C4-2B (cell line): ENCODE data around the gene TRIP10.

Experiments used
- ZFX ChIP-seq: fragments of 450-650 bp; IDR thresholded peaks from 2 replicates; pipeline ENCODE4 v1.6.1; 2017
- TF ChIP-seq, protein P1 (sequence below): fragments of 450-650 bp; conservative IDR thresholded peaks from 2 replicates; pipeline ENCODE4 v1.5.1; 2017; ENCODE audit warnings: mild to moderate bottlenecking

DNA sequence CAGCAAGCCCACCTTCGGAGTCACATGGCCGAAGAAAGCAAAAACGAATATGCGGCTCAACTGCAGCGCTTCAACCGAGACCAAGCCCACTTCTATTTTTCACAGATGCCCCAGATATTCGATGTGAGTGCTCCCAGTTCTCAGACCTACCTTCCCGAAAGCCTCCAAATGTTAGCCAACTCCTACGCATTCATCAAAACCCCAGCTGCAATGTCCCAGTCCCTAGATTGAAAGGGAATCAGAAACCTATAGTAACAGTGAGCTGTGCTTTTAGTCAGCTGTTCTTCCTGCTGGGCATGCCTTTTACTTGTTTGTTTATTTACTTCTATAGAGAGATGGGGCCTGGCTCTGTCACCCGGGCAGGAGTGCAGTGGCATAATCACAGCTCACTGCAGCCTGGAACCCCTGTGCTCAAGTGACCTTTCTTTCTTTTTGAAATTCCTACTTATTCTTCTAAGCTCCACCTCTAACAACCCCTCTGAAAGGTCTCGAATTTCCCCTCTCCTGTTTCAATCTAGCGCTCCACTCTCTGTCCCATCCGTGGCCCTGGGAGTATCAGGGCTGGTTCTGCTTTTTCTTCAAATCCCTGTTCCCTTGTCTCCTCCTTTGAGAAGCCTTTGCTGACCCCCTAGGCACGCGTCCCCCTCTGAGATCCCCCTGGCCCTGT lies 4.4 kb downstream of the TRIP10 start:
- TF ChIP-seq, protein P1, sequence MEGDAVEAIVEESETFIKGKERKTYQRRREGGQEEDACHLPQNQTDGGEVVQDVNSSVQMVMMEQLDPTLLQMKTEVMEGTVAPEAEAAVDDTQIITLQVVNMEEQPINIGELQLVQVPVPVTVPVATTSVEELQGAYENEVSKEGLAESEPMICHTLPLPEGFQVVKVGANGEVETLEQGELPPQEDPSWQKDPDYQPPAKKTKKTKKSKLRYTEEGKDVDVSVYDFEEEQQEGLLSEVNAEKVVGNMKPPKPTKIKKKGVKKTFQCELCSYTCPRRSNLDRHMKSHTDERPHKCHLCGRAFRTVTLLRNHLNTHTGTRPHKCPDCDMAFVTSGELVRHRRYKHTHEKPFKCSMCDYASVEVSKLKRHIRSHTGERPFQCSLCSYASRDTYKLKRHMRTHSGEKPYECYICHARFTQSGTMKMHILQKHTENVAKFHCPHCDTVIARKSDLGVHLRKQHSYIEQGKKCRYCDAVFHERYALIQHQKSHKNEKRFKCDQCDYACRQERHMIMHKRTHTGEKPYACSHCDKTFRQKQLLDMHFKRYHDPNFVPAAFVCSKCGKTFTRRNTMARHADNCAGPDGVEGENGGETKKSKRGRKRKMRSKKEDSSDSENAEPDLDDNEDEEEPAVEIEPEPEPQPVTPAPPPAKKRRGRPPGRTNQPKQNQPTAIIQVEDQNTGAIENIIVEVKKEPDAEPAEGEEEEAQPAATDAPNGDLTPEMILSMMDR, result no peak
- TF ChIP-seq ZFX, result no peak
